ENCODE results near the gene TSFM.

Gene TSFM

DNA sequence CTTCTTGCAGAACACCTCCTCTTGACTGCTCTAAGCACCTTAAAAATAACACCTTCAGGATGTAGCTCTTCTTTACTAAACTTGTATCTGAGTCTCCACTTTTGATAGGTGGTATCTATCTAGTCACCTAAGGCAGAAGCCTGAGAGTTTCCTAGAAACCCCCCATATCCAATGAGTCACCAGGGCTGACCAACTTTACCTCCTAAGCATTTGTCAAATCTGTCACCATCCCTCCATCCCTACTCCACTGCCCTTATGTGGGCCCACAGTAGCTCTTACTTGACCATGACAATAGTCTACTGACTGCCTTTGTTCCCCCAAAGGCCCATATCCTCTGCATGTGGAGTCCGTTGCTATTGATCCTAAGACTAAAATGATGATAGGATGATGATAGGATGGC is 20.0 kb downstream of the TSFM start:
- Histone ChIP-seq H3K4me1 (ENCODE audit: low read length) (no peaks in the 10 kb centered on the region), H3K36me3 (replicated peaks; ENCODE audit: insufficient read depth, low read length) (0 out of 2 replicates have a peak, but pooled peaks cover 4% of the 10 kb centered on the region), H3K79me2 (ENCODE audit: low read length) (no peaks in the 10 kb centered on the region), H3F3A (ENCODE audit: insufficient read depth, low read length) (no peaks in the 10 kb centered on the region), H4K20me1 (ENCODE audit: insufficient read depth, low read length) (no peaks in the 10 kb centered on the region), H3K4me3 (ENCODE audit: low read length) (no peak overlapping the region), H2AFZ (ENCODE audit: low read length) (no peak overlapping the region), H3K4me2 (ENCODE audit: low read depth, low read length) (no peak overlapping the region), H3K27ac (ENCODE audit: low read length) (no peak overlapping the region), H3K9me2 (replicated peaks; ENCODE audit: insufficient read depth, low read length) (no peaks in the 10 kb centered on the region), H3K27me3 (replicated peaks; ENCODE audit: insufficient read depth, low read length) (no peaks in the 10 kb centered on the region), H3K9me3 (replicated peaks; ENCODE audit: insufficient read depth, low read length) (no peaks in the 10 kb centered on the region), H3K9ac (ENCODE audit: low read length) (no peak overlapping the region)
- DNase-seq, result no peak
- no peak for TF ChIP-seq EZH2 (optimal IDR thresholded peaks at IDR 0.05; ENCODE audit: low read depth, low read length)
- no peak for TF ChIP-seq EZH2phosphoT487 (IDR thresholded peaks at IDR 0.05; ENCODE audit: low read length)
- TF ChIP-seq, protein P1, sequence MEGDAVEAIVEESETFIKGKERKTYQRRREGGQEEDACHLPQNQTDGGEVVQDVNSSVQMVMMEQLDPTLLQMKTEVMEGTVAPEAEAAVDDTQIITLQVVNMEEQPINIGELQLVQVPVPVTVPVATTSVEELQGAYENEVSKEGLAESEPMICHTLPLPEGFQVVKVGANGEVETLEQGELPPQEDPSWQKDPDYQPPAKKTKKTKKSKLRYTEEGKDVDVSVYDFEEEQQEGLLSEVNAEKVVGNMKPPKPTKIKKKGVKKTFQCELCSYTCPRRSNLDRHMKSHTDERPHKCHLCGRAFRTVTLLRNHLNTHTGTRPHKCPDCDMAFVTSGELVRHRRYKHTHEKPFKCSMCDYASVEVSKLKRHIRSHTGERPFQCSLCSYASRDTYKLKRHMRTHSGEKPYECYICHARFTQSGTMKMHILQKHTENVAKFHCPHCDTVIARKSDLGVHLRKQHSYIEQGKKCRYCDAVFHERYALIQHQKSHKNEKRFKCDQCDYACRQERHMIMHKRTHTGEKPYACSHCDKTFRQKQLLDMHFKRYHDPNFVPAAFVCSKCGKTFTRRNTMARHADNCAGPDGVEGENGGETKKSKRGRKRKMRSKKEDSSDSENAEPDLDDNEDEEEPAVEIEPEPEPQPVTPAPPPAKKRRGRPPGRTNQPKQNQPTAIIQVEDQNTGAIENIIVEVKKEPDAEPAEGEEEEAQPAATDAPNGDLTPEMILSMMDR (IDR thresholded peaks at IDR 0.05; ENCODE audit: low read length), result no peak

DNA sequence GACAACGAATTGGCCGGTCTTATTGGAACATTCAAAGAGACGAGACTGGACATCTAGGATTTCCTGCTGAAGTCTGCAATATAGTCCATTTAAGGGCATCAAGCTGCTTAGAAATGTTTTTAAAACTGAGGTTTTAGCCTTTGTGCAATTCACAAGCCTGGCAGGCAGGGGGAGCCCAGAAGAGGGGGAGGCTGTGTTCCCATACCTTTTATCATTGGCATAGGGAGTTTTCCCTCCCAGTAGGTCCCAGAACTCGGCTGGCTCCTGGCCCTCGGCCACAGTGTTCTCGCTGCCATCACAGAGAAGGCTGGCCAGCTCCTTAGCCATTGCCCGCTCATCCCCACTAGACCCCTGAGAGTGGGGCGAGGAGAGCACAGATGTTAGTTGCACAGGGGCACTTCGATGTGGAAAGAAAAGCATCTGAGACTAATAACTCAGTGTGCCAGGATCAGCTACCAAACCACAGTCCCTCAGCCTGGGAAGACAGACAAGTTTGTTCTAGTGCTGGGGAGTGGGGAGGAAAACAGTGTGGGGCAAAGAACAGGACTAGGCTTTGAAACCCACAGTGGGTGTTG is 20.8 kb downstream of the TSFM start:
- H3K9me3 ChIP-seq (replicated peaks; ENCODE audit: insufficient read depth, low read length), result no peaks in the 10 kb centered on the region
- no peak overlapping the region for H3K4me3 ChIP-seq (ENCODE audit: low read length)
- H3K27me3 ChIP-seq (replicated peaks; ENCODE audit: insufficient read depth, low read length), result no peaks in the 10 kb centered on the region
- H2AFZ ChIP-seq (ENCODE audit: low read length), result no peak overlapping the region
- no peak overlapping the region for H3K4me2 ChIP-seq (ENCODE audit: low read depth, low read length)
- no peaks in the 10 kb centered on the region for H3K79me2 ChIP-seq (ENCODE audit: low read length)
- no peak overlapping the region for H3K9ac ChIP-seq (ENCODE audit: low read length)
- DNase-seq, result peak; percentile 21
- no peak for TF ChIP-seq EZH2phosphoT487 (IDR thresholded peaks at IDR 0.05; ENCODE audit: low read length)
- TF ChIP-seq, protein P1 (IDR thresholded peaks at IDR 0.05; ENCODE audit: low read length), result peak; percentile 80
- H3K4me1 ChIP-seq (ENCODE audit: low read length), result no peaks in the 10 kb centered on the region
- H3F3A ChIP-seq (ENCODE audit: insufficient read depth, low read length), result no peaks in the 10 kb centered on the region
- H4K20me1 ChIP-seq (ENCODE audit: insufficient read depth, low read length), result no peaks in the 10 kb centered on the region
- no peaks in the 10 kb centered on the region for H3K9me2 ChIP-seq (replicated peaks; ENCODE audit: insufficient read depth, low read length)
- no peak overlapping the region for H3K27ac ChIP-seq (ENCODE audit: low read length)
- H3K36me3 ChIP-seq (replicated peaks; ENCODE audit: insufficient read depth, low read length), result 0 out of 2 replicates have a peak, but pooled peaks cover 4% of the 10 kb centered on the region

DNA sequence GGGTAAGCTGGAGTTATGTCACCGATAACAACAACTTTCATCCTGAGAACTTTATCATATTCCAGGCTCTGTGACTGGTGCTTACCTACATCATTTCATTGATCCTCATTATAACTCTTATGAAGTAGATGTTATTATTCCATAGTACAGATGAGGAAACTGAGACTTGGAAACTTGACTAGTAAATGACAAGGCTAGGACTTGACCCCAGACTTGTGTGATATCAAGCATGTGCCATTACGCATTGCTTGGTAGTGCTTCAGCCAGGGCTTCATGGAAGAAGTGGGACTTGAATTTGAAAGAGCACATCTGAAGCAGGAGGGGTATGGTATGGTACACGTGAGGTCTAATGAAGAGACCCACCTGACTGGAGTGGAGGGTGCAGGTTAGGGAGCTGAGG is 24.1 kb downstream of the TSFM start:
- Histone ChIP-seq H3K79me2 (ENCODE audit: low read length) (no peaks in the 10 kb centered on the region), H3K9me3 (replicated peaks; ENCODE audit: insufficient read depth, low read length) (no peaks in the 10 kb centered on the region), H3K36me3 (replicated peaks; ENCODE audit: insufficient read depth, low read length) (no peaks in the 10 kb centered on the region), H3K27me3 (replicated peaks; ENCODE audit: insufficient read depth, low read length) (no peaks in the 10 kb centered on the region), H3K4me2 (ENCODE audit: low read depth, low read length) (no peak overlapping the region), H3K27ac (ENCODE audit: low read length) (no peak overlapping the region), H3K9me2 (replicated peaks; ENCODE audit: insufficient read depth, low read length) (no peaks in the 10 kb centered on the region), H3F3A (ENCODE audit: insufficient read depth, low read length) (no peaks in the 10 kb centered on the region), H3K4me1 (ENCODE audit: low read length) (no peaks in the 10 kb centered on the region), H2AFZ (ENCODE audit: low read length) (no peak overlapping the region), H3K9ac (ENCODE audit: low read length) (no peak overlapping the region), H4K20me1 (ENCODE audit: insufficient read depth, low read length) (no peaks in the 10 kb centered on the region), H3K4me3 (ENCODE audit: low read length) (no peak overlapping the region)
- no peak for TF ChIP-seq EZH2phosphoT487 (IDR thresholded peaks at IDR 0.05; ENCODE audit: low read length)
- TF ChIP-seq EZH2 (optimal IDR thresholded peaks at IDR 0.05; ENCODE audit: low read depth, low read length), result no peak
- TF ChIP-seq, protein P1 (IDR thresholded peaks at IDR 0.05; ENCODE audit: low read length), result no peak
- no peak for DNase-seq

Data from MM.1S (cell line).